GM15510 (cell line): ENCODE results near the gene PYGB.

Experiments used
- POLR2A ChIP-seq: IDR thresholded peaks from 3 replicates; pipeline ENCODE4 v1.6.1; 2011; ENCODE audit warnings: borderline replicate concordance; ENCODE audit not compliant: insufficient read length; ENCODE audit errors: extremely low read depth

PYGB gene

DNA sequence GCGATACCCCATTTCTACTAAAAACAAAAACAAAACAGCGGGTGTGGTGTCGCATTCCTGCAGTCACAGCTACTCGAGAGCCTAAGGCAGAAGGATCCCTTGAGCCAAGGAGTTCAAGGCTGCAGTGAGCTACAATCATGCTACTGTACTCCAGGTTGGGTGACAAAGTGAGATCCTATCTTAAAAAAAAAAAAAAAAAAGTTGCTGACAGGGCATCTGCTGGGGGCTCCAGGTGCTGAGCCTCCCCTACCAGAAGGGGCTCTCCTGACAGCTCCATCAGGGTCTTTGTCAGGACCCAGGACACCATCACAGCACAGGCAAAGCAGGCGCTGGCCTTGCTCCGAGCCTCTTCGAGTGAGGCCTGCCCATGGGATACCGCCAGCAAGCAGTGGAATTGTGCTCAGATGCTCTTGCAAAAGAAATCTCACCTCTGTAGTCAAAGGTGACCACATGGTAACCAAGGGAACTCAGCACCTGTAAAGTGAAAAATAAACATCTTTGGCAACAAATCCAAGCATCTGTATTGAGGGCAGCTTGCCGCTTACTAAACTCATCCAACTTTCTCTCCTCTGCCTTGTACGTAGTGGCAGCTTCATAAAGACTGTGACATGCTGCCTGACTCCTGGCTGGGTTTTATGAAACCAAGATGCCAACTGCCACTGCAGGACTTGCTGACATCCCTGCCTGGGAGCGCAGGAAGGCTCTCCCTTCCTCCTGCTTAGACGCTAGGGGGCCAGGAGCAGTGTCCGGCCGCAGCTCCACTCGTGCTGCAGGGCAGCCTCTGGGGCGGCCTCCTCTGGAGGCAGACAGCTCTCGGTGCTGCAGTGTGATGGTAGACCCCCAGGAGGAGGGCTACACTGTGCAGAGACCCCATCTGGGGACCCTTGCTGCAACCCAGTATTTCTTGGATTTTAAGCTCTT, 66.9 kb downstream of the PYGB start:
- TF ChIP-seq POLR2A, result no peak

DNA sequence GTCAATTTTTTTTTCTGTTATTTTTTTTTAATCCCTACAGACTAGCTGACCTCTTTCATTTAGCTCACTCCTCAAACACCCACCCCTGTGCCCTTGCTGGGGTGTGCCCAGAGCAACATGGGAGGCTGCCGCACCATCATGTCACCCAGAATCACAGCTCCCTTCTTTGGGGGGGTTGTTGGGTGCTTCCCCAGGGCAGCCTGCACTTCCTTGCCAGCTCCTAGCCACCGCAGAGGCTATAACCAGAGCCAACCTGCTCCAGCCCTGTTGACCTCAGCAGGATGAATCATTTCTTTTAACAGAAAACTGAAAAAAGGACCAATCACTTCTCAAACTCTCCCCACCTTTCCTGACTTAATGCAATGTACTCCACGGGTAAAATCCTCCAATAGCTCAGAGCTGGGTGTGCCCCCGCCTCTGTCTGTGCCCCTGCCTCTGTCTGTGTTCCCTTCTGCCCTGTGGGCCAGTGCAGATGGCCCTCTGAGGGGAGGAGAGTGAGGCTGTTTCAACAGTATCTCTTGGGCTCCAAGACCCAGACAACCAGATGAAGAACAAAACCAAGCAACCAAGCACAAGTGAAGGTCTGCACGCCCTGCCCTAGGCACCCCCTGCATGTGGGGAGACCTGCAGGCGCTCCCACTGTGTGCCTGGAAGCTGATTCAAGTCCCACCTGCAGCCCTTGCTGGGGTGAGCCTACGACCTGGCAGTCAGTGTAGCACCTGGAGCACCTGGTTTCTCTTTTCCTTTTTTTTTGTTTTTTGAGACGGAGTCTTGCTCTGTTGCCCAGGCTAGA, 67.7 kb downstream of the PYGB start:
- TF ChIP-seq POLR2A, result no peak

DNA sequence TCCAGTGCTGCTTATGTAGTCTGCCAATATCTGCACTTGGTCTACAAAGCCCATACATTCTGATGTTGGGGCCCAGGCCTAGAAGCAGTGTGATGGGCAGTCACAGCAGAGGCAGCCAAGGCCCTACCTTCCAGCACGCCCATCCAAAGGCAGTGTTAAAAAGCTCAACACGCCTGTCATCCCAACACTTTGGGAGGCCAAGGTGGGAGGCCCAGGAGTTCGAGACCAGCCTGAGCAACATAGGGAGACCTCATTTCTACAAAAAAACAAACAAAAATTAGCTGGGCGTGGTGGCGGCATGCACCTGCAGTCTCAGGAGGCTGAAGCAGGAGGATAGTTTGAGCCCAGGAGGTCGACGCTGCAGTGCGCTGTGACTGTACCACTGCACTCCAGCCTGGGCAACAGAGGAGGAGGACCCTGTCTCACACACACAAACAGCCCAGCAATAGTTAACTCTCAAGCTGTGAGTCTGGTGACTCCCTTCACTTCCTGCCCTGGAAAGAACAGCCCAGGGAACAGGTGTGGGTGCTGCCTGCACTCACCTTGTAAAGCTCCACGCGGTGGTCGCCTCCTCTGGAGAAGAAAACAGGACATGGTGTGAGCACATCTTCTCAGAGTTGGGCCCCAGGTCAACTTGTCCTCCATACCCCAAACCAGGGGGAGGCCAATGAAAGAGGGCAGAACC, 68.8 kb downstream of the PYGB start:
- no peak for TF ChIP-seq POLR2A

DNA sequence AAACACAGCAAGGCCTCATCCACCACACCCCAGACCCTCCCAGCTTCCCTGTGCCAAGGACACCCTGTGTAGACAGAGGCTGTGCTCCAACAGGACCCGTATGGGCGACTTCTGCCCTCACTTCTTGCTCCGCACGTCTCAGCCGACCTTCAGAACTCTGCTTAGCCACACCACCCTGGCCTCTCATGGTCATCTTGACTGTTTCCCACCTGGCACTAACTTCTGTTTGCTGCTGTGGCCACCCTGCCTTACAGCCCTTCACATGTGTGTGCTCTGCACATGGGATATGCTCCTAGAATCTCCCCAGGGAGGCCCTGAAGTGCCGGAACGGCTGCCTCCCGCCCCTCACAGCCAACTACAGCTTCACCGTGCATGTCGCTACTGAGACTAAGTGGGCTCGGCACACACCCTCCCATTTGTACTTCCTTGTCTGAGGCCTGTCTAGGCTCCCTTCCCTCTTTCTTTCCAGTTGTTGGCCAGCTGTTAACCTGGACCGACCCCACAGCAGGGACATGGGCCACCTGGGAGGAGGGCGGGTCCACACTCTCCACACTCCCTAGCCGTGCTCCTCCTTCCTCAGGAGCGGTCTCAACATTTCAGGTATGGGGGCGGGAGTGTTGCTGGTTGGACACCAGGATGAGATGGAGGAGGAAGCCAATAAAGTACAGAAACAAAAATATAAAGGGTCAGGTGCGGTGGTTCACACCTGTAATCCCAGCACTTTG, 69.6 kb downstream of the PYGB start:
- no peak for TF ChIP-seq POLR2A

DNA sequence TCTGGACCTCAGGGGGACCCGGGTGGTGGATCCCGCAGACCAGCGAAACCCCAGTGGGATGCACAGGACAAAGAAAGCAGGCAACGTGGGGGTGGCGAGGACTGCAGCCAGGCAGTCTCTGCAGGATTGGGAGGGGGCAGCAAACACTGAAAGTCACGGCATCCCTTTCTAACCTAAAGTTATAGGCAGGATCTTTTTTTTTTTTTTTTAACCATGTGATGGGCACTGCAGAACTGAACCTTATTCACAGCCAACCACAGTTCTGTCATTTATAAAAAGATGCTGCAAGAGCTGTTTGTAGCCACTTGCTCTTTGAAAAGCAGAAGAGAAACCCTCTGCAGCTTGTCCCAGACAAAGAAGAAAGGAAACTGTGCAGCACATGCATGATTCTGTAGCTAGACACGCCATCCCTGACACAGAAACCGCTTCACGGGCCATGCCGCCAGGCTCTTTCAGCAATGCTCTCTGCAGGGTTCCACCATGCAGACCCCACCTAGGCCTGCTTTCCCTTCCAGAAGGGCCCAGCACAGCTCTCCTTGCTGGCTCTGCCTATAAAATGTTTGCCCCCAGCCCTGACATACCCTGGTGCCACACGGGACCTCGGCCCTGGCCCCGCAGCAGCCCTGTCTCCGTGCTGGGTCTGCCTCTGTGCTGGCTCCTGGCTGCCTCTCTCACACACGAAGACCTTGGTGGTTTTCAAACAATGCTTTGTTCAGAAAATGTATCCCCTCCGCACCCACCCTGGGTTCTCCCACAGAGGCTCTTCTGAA, 70.8 kb downstream of the PYGB start:
- no peak for TF ChIP-seq POLR2A

DNA sequence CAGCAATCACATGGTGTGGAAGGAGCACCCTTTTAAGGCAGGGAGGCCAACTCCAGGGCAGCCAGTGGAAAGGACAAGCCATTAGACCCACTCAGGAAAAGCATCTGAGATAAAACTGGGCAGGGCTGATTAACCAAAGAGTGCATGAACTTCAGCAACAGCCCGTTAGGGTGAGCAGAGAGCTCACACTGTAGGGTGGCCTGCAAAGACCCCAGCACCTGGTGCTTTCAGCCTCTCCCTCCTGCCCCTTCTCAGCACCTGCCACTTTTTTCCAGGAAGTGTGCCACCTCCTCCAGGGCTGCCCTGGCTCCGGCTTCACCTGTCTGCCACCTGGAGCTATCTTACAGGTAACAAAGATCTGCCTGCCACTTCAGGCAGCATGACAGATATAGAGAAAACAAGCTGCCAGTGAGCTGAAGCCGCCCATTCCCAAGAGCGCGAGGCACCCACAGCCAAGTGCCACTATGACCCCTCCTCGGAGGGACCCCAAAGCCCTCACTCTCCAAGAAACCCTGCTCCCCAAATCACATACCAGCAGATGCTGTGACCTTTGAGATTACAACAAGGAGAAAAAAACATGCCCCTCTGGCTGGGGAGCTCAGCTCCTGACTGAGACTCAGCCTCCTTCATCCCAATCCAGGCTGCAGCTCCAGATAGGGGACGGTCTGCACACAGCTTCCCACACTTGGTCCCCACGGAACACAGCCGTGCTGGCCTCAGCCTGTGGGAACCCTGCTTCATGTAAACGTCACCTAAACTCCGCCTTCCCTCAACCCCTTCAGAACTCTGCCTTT, 71.6 kb downstream of the PYGB start:
- TF ChIP-seq POLR2A, result no peak

DNA sequence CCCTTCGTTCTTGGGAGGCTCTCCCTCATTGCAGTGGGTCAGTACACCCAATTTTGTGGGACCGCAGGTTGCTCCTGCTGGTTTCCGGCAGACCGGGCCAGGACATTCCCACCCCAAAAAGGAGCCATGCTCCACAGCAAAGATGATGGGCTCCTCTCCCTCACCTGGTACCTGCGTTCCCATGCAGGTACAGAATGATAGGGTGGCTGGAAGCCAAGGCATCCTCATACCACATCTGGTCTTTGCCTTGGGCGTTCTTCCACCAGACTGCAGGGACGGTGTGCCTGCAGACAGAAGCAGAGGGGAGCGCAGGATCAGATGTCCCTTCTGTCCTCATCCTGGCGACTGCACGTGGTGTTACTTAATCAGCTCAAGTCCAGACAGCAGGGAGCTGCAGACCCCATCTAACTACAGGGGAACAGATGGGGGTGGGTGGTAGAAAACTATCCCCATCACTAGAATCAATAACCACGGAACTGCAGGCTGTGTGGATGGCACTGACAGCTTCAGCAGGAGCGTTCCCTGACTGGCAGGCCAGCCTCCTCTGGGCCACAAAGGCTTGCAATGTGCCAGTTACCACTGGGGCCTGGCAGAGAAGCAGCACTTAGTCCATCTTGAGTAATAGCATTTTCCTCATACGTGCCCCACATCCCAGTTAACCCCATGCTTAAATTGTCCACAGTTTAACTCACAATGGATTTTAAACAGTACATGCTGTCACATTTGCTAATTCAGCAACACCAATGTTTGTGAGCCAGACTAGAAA, 72.3 kb downstream of the PYGB start:
- no peak for TF ChIP-seq POLR2A

DNA sequence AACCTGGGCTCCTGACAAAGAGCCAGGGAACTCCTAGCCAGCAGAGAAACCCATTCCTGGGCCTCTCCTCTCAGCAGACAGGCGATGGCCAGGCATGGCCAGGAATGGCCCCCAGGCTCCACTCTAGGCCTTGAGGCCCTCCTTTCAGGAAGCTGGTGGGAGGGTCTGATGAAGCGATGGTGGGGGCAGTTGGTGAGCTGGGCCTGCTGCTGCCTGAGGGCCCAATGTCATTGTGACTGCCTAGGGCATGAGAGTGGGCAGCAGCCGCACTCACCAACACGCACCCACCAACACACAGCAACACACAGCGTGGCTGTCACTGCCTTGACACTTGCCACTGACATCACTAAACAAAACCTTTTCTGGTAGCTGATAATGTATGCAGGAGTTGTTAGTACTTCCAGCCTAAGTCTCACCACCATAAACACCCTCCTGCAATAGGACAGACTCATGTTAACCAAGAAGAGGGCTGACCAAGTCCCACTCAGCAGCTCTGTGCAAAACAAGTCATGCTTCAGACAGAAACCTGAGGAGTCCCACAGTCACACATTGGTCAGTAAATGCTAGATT, 73.5 kb downstream of the PYGB start:
- TF ChIP-seq POLR2A, result no peak

DNA sequence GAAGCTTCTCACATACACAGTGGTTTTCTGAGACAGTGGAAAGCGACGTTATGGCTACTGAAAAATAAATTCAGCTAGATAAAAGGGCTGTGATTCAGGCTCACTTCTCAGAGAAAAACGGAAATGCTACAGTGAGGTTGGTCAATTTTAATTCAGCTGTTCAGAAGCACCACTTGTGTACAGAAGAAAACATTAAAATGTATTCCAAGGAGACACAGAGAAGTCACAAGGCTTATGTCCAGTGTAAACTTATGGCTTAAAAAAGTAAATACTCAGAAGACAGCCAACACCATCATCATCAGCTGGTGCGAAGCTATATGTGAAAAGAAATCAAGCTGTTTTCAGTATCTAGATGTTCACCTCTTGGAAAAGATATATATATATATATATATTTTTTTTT, 74.1 kb downstream of the PYGB start:
- no peak for TF ChIP-seq POLR2A

DNA sequence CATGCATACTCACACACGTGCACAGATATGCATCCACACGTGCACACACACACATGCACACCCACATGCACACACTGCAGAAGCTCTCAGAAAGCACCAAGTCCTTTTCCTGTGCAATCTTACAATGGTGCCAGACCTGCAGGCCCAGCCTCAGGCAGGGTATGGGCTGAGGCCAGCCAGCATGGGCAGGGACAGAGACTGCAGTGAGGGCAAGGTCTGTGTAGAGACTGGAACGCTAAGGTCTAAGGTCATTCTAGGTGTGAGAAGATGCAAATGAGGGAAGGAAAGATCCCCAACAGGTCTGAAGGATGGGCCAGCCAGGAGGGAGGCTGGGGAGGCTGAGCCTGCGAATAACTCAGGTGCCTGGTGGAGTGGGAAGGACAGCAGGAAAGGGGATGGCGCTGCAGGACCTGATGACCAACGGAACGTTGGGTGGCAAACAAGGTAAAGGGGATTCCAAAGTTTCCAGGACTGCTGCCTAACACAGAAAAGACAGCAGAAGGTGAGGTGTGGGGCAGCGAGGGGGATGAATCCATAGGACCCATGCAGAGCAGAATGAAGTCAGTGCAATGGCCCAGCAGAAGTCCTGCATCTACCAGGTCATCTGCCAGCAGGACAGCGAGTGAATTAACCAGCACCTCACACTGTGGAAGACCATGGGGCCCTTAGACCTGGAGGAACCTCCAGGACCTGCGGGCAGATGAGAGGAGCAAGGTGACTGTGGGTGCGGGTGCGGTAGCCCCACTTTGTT, 75.8 kb downstream of the PYGB start:
- no peak for TF ChIP-seq POLR2A

DNA sequence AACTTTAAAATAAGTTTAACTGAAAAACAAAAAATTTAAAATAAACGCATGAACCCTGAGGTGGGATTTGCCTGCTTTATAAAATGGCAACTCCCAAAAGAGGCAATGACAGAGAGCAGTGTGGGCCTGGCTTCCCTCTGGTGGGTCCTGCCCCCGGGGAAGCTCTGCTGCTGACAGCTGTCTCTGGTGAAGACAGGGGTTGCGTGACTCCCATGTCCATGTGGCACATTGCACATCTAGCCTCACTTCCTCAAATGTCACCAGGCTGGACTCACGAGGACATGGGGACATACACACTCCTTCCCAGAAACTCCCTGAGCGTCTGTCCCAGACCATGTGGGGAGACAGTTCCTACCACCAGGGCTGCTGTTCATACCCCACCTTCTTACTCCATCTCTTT, 76.5 kb downstream of the PYGB start:
- no peak for TF ChIP-seq POLR2A
